Measurements from ENCODE around the gene SLC7A5.

SLC7A5 gene

DNA sequence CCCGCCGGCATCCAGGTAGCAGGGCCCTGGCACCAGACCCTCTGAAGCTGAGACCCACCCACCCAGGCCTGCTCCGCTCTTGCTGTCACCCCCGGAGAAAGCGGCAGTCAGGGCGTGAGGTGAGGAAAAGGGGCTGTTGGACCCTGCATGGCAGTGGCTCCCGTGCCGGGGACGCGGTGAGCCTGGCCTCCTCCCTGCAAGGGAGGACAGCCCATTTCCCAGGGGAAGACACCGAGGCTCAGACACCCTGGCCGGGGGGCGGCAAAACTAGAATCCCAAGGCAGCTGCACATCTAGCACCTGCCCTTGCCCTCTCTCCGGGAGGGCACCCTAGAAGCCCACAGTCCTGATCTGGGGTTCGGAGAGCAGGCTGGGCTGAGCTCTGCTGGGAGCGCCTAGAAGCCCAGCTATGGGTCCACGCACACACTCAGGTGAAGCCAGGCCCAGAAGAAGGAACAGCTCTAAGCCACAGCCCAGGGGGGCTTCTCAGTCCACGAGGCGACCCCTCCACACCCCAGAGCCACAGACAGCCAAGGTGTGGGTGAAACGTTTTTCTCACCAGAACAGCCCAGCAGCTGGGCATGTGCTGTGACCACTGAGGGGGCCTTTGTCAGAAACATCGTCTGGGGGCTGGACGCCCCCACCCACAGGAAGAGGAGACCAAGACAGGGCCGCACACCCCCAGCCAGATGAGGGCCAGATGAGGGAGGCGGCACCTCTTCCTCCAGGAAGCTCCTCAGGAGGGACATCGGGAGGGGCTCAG lies 22.4 kb downstream of the SLC7A5 start:
- DNase-seq (ENCODE audit: low read depth in 2 of 2): no peak

DNA sequence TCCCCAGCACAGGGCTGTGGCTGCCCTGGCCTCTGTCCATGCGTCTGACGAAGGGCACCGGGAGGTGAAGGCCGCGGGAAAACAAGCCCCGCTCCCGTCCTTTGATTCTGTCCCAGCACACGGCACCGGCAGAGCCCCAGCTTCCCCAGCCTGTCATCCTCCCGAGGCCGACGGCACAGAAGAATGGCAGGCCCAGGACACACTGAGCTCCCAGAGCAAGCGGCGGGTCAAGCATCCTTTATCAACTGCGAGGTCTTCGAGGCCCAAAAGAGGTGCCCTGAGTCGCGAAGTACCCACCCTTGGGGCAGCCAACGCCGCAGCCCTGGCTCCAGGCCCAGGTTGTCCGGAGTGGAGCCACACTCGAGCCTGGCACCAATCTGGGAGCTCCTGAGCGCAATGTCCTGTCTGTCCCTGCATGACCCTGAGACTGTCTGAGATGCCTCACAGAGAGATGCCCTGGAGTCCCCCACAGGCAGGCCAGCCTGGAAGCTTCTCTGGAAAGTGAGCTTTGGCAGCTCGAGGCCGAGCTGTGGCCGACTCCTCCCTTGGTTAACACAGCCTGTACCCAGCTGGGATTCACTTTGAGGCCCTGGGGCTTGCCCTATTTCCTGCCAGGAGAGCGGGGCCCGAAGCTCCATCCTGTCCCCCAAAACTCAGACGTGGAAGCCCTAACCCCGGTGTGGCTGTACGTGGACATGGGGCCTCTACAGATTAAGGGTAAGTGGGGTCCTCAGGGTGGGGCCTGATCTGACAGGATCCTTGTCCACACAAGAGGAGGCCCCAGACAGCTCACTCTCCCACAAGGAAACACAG lies 23.3 kb downstream of the SLC7A5 start:
- no peak for DNase-seq (ENCODE audit: low read depth in 2 of 2)

DNA sequence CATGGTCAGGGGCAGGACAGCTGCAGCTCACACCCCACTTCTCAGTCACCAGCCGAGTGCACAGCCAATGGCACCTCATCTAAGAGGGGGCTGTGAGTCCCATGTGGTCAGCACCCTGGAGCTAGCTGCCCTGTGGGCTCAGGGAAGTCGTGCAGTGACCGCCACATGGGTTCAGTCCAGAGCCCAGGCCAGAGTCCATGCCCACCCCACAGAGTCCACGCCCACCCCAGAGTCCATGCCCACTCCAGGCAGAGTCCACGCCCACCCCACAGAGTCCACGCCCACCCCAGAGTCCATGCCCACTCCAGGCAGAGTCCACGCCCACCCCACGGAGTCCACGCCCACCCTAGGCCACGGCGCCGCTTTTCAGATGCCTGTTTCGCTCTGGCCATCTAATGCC lies 24.1 kb downstream of the SLC7A5 start:
- DNase-seq (ENCODE audit: low read depth in 2 of 2): no peak

DNA sequence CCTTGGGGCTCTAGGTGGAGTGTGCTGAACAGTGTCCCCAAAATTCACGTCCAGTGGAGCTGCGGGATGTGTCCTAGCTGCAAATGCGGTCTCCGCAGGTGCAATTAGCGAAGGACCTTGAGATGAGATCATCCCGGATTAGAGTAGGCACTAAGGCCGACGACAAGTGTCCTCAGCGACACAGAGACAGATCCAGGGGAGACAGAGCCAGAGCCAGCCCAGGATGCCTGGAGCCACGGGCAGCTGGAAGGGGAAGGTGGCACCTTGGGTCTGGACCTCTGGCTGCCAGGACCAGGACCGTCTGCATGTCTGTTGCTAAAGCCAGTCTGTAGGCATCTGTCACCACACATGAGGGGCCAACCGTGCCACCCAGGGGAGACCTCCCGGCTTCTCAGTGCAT lies 24.5 kb downstream of the SLC7A5 start:
- DNase-seq (ENCODE audit: low read depth in 2 of 2): no peak

DNA sequence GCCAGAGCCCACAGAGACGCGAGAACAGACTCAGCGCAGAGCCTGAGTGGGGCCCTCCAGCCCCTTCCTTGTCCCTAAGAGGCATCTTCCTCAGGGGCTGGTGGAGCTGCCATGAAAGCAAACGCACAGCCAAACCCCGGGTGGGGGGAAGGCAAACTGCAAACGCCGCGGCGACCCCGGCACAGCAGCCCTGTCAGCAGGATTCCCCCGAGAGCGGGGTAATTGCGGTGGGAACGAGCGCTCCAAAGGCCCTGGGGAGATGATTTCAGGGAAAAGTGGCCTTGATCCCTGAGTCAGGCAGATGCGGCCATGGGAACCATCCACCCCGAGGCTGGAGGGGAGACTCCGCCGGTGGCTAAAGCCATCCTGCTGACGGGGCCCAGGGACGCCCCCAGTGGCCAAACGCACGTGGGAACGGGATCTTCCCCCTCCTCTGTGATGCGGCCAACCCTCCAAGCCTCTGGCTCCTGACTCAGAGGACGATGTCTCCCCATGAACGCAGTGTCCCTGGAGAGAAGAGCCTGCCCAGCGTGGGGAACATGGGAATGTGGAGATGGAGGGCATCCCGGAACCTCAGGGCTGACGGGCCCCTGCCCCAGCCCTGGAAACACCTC lies 25.1 kb downstream of the SLC7A5 start:
- no peak for DNase-seq (ENCODE audit: low read depth in 2 of 2)

DNA sequence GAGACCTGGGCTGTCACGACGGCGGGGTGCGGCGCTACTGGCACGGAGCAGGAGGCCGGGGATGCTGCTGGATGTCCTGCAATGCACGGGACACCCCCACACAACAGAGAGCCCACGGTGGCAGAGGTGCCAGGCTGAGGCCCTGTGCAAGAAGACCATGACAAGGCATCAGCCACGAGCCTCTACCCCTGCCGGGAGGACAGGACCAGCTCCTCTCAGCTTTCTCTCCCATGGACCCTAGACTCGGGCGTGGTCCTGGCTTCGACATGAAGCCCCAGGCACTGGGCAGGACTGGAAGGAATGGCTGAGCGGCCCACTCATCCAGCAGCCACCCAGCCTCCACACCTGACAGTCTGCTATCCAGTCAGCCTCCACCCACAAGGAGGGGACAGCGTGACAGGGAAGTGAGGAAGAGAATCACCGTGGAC lies 25.6 kb downstream of the SLC7A5 start:
- DNase-seq (ENCODE audit: low read depth in 2 of 2): no peak

DNA sequence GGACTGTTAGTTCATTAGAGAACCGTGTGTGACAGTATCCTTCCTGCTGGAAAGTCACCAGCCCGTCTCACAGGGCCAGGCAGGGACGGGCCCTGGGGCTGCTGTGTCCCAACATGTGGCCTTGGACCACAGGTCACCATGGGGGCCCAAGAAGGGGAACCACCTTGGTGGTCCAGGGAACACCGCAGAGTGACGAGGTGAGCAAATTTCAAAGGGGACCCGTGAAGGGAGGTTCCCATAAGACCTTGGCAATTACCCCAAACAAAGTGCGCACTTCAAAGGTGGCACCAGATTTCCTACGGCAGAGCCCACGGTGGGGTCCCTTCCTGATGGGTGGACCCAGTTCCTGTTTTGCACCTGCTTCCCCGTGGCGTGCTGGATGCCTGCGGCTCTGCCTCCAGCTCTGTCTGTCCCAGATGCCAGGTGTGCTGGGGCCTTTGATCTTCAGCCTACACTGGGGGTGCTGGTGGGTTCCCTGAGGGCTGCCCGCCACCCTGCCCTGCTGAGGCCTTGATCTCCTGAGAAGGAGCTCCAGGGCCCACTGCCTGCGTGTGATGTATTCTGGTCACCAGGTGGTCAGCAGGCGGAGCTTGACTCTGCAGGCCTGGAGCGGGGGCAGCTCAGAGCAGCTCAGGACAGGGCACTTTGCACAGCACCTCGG lies 27.0 kb downstream of the SLC7A5 start:
- no peak for DNase-seq (ENCODE audit: low read depth in 2 of 2)

DNA sequence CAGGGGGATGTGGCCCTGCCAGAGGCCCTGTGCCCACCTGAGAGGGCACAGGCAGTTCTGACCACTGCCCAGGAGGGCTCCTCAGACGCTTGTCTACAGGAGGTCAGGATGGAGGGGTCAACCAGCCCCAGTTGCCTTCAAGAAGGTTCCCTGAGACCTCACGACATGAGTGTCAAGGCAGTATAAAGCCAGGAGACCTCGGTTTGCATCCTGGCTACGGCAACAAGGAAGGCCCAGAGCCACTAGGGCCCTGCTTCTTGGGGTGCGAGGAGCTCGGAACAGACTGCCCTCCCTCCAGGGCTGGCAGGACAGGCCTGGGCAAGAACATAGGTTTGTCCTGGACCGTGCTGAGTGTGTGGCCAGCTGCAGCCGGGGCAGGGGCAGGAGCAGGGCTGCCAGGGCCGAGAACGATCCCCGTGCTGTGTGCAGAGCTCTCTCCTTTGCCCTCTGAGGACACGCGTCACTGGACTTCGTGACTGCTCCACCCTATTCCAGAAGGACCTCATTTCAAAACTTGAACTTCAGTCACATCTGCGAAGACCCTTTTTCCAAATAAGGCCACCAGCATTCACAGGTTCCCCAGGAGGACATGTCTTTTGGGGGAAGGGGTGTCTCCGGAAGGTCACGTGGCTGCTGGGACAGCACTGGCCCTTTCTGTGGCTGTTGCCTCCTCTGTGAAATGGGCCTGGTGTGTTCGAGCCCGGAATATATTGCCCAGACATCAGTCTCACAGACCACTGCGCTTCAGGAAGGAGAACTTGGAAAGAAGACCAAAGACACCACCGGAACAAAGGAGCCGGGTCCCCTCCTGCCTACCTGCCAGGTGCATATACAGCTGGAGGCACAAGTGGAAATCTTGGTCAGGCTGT lies 27.7 kb downstream of the SLC7A5 start:
- DNase-seq (ENCODE audit: low read depth in 2 of 2): no peak

DNA sequence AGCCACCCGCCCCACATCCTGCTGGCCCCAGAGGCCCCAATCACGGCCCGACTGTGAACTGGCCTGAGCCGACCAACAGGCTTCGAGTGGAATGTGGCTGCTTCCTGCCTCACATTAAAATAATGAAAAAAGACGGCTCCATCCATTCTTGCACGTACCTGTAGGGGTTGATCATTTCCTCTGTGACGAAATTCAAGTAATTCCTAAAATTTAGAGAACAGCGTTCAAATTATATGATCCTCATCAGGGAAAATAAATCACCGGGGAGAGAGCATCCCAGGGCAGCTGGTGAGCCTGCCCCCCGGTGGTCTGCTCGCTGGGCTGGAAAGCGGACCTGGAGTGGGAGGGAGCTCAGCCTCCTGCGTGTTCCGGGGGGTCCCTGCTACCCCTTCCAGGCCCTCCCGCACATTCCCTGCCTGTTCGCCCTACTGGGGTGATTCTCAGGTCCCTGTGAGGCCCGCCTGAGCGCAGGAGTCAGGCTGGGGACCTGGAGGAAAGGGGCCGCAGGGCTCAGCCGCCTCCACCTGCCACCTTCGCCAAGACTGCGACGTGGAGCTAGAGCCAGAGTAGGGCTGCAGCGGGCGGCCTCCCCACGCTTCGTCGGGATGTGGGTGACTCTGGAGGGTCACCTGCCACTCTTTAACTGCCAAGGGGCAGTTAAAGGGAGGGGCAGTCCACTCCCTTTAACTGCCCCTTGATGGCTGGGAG lies 28.9 kb downstream of the SLC7A5 start:
- no peak for DNase-seq (ENCODE audit: low read depth in 2 of 2)

DNA sequence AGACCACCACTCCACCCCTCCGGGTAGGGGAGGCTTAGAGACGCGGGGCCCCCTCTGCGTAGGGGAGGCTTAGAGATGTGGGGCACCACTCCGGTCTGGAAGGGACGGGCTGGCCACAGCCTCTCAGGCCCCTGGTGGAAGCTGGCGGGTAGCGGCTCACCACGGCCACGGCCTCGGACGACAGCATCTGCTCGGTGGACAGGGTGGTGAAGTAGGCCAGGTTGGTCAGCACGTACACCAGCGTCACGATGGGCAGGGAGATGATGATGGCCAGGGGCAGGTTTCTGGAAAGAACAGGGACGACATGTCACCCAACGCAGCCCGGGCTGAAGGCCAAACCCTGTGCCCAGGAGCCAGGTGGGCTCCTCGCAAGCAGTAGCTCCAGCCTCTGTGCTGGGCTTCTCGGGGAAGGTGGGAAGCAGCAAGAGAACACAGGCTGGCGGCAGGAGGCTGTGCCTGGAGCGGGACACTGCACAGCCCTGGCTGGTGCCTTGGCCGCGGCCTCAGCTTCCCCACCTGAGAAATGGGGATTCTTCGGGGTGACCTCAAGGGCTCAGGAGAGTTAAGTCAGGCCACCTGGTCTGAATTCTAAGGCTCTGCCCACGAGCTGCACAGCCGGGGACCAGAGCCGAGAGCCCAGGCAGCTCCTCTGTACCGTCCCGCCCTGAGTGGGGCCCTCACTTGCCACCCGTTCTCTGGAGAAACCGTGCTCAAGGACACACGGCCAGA lies 29.6 kb downstream of the SLC7A5 start:
- DNase-seq (ENCODE audit: low read depth in 2 of 2): no peak

DNA sequence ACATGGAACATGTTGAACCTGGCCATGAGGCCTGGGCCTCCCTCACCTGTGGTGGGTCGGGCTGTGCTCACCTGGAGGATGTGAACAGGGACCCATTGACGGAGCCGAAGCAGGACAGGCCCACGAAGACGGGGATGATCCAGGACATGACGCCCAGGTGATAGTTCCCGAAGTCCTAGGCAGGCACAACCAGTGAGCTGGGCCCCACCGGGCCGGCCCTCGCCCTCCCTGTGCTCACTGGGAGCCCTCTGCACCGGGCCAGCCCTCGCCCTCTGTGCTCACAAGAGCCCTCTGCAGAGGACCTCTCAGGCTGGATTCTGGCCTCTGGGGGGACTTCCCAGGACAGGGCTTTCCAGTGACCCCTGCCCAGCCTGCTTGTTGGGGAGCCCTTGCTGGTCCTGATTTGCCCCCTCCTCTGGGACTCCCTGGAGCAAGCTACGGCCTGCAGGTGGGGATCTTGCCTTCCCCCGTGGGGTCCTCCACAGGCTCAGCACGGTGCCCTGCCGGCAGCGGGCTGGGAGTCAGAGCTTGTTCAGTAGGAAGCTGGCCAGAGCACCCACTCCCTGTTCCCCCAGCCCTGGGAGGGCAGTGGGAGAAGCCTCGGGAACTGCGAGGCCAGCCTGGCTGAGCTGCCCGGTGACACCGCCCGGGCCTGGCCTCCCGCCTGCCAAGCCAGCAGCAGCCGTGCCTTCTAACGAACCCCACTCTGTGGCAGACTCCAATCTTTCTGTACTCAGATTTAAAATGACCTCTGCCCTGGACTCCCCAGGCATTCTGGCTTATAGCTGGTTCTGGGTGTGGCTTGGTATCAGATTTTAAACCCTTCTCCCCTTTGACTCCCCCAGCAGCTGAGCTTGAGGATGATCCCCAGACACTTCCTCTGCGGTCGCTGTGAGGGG lies 30.4 kb downstream of the SLC7A5 start:
- DNase-seq (ENCODE audit: low read depth in 2 of 2): no peak

DNA sequence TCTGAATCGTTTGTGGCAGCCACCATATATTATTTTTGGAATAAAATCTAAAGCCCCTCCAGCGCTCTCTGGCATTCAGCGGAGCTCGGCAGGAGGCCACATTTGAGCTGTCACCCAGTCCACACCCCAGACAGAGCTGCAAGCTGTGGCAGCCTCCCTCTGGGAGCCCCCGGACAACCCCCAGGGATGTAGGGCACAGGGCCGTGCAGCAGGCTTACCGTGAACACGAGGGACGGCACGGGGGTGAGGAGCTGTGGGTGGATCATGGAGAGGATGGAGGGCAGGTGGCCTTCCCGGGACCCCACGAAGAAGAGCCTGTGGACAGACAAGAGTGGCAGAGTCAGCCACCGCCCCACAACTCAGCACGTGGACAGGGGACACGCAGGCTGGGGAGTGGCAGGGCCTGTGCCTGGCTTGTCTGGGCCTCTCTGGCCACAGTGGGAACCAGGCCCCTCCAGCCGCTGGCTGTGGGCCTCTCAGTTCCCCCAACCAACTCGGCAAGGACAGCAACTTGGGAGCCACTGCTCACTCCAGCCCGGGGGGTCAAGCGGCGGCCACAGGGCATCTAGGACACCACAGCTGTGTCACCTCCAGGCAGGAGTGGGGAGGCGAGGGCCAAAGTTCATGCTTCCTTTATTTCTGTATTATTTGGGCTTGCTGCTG lies 31.5 kb downstream of the SLC7A5 start:
- DNase-seq (ENCODE audit: low read depth in 2 of 2): no peak

DNA sequence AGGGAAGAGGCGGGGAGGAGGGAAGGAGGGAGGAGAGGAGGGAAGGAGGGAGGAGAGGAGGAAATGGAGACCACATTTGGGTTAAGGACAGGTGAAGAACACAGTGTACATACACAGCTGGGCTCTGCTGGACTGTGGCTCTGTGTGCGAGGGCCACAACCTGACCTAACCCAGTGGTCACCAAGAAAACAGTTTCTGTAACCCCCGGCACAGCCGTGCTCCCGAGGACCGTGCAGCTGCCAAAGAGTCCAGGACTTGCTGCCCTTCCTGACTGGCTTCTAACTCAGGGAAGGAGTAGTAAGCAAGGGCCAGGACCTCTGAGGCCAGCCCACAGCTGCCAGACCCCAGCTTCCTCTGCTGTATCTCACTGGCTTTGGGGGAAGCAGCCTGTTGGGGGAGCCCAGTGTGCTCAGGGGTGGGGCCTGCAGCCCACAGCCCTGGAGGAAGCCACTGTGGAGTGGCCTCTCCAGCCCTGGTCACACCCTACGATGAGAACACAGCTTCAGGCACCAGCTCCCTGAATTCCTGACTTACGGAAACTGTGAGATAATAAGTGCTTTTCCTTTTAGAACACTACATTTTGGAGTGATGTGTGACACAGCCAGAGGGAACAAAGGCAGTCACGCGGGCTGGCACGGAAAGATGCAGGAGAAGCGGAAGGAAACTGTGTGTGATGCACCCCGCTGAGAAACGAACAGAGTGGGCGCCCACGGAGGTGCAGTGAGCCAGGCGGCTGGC lies 32.3 kb downstream of the SLC7A5 start:
- DNase-seq (ENCODE audit: low read depth in 2 of 2): no peak

DNA sequence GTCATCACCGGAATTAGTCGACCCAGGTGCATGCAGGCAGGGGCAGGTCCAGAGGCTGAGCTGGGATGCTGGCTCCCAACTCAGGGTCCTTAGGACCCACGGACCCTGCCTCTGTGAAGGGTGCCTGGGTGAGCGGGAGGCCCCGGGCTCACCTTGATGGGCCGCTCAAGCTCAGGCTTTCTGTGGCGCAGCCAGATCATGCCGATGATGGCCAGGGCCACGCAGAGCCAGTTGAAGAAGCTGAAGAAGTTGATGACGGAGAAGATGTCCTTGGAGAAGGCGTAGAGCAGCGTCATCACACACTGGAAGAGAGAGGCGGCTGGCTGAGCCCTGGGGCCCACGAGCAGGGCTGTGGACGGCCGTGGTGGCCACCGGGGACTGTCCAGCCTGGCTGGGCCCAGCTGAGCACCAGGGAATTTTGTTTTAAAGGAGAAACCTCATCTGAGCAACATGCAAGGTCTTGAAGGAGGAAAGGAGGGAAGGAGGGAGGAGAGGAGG lies 32.9 kb downstream of the SLC7A5 start:
- no peak for DNase-seq (ENCODE audit: low read depth in 2 of 2)

DNA sequence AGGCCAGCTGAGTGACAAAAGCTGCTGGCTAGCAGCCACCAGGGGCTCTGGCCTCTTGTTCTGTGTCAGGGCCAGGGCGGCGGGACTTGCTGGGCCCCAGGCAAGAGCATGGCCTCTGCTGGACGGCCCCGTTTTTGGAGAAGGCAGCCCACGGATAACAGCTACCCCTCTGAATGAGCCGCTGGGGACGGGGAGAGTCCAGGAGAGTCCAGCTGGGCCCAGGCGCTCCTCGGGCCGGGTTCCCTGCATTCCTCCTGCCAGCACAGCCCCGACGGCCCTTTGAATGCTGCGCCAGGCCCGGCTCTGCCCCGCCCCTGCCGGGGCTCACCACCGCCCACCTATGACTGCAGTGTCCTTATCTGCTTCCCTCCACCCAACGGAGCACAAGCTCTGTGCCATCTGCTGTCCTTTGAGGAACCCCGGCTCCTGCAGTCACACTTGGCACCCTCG lies 33.4 kb downstream of the SLC7A5 start:
- no peak for DNase-seq (ENCODE audit: low read depth in 2 of 2)

DNA sequence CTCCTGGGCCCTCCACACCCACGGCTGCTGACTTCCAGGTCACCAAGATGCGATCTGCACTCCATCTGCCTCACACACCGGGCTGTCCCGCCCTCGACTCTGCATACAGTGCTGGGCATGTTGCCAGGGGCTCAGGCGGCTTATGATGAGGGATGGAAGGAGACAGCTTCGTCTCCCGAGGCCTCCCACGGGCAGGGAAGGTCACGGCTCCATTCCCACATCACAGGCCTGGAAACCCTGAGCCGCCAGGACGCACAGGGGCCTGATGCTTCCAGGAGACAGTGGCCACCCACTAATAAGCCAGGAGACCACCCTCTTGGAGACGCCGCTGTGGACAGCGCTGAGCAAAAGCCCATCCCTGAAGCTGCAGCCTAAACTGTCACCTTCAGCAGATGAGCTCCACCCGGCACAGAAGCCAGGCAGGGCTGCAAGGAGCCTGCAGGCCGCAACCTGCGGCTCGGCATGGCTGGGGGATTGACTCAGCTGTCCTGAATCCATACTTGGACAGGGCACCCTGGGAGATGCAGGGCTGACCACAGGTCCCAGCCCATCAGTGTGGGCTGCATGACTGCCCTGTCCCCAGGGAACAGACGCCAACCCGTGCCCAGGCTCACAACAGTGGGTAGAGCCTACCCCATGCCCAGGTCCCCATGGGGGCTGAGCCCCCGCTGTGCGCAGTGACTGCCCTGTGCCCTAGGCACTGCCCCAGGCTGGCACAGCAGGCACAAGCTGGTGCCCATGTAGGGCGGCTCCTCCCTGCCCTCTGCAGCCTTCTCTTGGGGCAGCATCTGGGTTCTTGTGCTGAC lies 34.4 kb downstream of the SLC7A5 start:
- no peak for DNase-seq (ENCODE audit: low read depth in 2 of 2)

All from stimulated activated CD4-positive, alpha-beta T cell treated with anti-CD3 and anti-CD28 coated beads, Interleukin-1b, Interleukin-23, amount 100 ng/mL, for 1 hour (primary cell).